Choroid plexus epithelial cell (primary cell): Measurements from ENCODE around the gene ANKRD29.

ENCODE experiments used
- DNase-seq: peaks from one replicate; pipeline ENCODE4 v3.0.0-alpha.2; 2010; ENCODE audit warnings: low read depth
- H3K4me3 ChIP-seq: 2 replicates; pipeline ENCODE4 v1.5.1; 2011; ENCODE audit warnings: low read depth, mild to moderate bottlenecking, control low read depth, low read length, moderate library complexity
- CTCF ChIP-seq: conservative IDR thresholded peaks from 2 replicates; pipeline ENCODE4 v1.5.1; 2011; ENCODE audit warnings: low read depth, mild to moderate bottlenecking, control low read depth, inconsistent platforms, low read length, moderate library complexity

The ANKRD29 gene

DNA sequence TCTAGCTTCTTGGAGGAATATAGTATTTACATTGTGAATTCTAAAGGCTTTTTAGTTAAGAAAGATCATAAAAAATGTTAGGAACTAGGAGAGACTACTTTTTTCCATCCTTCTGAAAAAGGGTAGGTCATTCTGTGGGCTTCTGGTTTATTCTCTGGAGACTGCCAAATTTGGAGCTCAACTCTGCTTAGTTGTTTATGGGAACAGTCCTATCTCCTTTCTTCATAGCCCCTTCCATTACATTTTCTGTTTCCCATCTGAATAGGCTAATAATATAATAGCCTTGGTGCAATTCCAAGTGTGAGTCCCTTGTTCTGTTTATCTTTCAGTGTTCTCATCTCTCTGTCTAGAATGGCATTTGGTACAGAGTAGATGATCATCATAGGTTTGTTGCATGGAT lies 42.1 kb upstream of the ANKRD29 start:
- no peak overlapping the region for H3K4me3 ChIP-seq
- no peak for DNase-seq
- no peak for TF ChIP-seq CTCF

GRCh38 chr18:23703987-23704384 lies 41.3 kb upstream of the ANKRD29 start:
- no peak for TF ChIP-seq CTCF
- no peak overlapping the region for H3K4me3 ChIP-seq
- no peak for DNase-seq

DNA sequence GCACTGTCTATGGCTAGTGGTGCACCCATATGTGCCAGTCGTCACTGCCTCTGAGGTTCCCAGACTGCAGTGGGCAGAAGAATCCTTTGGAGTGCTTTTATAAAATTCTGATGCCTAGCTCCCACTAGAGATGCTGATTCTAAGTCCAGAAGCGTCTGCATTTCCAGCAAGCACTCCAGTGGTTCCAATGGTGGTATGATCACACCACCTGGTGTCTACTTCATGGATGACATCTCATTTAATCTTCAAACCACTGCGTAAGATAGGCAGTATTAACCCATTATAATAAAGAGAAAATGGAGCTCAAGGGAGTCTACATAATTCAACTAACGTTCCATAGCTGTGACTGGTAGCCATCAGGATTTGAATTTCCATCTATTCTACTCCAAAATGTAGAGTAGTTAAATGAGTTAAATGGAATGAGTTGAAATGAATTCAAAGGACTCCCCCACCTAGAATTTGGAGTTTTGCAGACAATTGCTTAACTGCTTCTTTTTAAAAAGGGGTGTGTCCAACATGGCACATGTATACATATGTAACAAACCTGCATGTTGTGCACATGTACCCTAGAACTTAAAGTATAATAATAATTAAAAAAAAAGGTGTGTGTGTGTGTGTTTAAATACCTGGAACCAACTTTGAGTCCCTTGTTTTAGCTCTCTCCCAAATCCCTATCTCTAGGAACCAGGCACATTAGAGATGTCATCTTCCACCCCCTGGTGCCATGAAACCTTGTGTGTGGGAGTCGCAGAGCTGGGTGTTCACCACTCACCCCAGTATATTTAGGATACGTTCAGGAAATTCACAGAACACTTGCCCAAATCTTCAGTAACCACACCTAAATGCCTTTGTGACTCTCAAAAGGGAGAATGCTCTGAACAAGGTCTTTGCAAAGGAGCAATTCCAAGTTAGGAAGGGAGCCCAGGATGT lies 40.6 kb upstream of the ANKRD29 start:
- no peak overlapping the region for H3K4me3 ChIP-seq
- peak; percentile 92 for DNase-seq
- peak; percentile 79 for TF ChIP-seq CTCF

DNA sequence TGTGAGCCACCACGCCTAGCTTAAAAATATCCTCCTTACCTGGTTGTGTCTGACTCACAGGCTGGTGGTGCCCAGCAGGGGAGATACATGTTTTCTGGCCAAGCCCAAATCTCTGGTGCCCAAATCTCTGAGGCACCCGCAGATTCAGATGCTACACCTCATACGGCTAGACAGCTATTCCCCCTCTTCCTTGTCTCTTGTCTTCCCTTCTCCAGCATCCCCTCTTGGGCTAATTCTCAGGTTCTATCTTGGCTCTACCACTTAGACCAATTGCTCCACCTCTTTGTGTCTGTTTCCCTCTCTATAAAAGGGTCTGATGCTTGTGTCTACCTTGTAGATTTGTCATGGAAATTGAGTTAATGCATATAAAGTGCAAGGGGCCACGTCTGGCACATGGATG lies 39.9 kb upstream of the ANKRD29 start:
- no peak for TF ChIP-seq CTCF

DNA sequence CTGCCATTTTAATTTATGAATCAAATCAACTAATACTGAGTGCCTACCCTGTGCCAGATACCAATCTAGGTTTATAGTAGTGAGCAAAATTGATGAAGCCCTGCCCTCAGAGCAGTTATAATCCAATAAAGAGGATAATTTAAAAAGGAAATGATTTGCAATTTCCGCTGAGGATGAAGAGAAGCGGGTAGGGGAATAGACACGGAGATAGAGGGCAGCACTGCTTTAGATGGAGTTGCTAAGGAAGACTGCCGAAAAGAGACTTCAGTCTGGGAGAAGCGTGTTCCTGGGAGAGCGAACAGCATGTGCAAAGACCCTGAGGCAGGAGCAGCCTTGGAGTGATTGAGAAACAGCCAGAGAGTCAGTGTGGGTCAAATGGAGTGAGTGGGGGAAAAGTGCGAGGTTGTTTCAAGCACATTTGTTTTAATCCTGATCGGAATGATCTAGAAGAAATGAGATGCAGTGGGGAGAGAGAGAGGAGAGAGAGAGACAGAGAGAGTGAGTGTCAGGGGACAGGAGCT lies 38.9 kb upstream of the ANKRD29 start:
- no peak overlapping the region for H3K4me3 ChIP-seq
- DNase-seq = no peak
- no peak for TF ChIP-seq CTCF

More for the DNA sequence above, 39.9 kb upstream of the ANKRD29 start:
- no peak for DNase-seq
- H3K4me3 ChIP-seq = no peak overlapping the region

GRCh38 chr18:23701017-23701416 lies 38.3 kb upstream of the ANKRD29 start:
- no peak overlapping the region for H3K4me3 ChIP-seq
- TF ChIP-seq CTCF = no peak
- no peak for DNase-seq
